Erythroblast (primary cell): ENCODE results near the gene TMEM271.

Experiments
- DNase-seq, 2 experiments: peaks; one replicate each; lab custom pipeline; 2025; lab: John Stamatoyannopoulos, UW
- GATA1 ChIP-seq: IDR thresholded peaks from 2 replicates; pipeline ENCODE4 v1.6.1; 2011; ENCODE audit warnings: low read depth, mild to moderate bottlenecking, control low read depth, low read length, moderate library complexity
- POLR2A ChIP-seq: IDR thresholded peaks from 2 replicates; pipeline ENCODE4 v1.6.1; 2011; ENCODE audit warnings: mild to moderate bottlenecking, low read length

Gene TMEM271

GRCh38 chr4:576245-576821 lies at the start of gene TMEM271:
Gene TMEM271, minus strand, starts transcription at chr4:576295. Its CDS starts 233 bp downstream, at chr4:576062.
- DNase-seq: no peak
- TF ChIP-seq GATA1: no peak
- TF ChIP-seq POLR2A: no peak

GRCh38 chr4:625631-626161 lies 49.6 kb upstream of the TMEM271 start:
- no peak for DNase-seq
- TF ChIP-seq GATA1 (no peak), POLR2A (no peak)

GRCh38 chr4:624705-625590 lies 48.9 kb upstream of the TMEM271 start, which contains the start of gene PDE6B:
Gene PDE6B, plus strand, starts transcription at chr4:625573. Its CDS starts 54 bp downstream, at chr4:625627.
- DNase-seq: no peak
- TF ChIP-seq GATA1: no peak
- TF ChIP-seq POLR2A: no peak

- DNase-seq: peak in 1 of 2 experiments; percentile 26
- TF ChIP-seq GATA1: no peak
- no peak for TF ChIP-seq POLR2A
These were observed 47.9 kb upstream of the TMEM271 start for GRCh38 chr4:623914-624566.

GRCh38 chr4:622996-623913 lies 47.2 kb upstream of the TMEM271 start:
- no peak for TF ChIP-seq POLR2A
- no peak for TF ChIP-seq GATA1
- DNase-seq: no peak

- peak; percentile 45 to 68 for DNase-seq
- TF ChIP-seq POLR2A (no peak), GATA1 (no peak)
These were observed 46.2 kb upstream of the TMEM271 start for GRCh38 chr4:622071-622995.

- TF ChIP-seq POLR2A (no peak), GATA1 (no peak)
- DNase-seq: no peak
These were observed 45.4 kb upstream of the TMEM271 start for GRCh38 chr4:621296-622070.

- DNase-seq: no peak
- TF ChIP-seq GATA1 (no peak), POLR2A (no peak)
These were observed 44.8 kb upstream of the TMEM271 start for GRCh38 chr4:620851-621261.

GRCh38 chr4:620201-620600 lies 44.1 kb upstream of the TMEM271 start:
- TF ChIP-seq POLR2A (no peak), GATA1 (no peak)
- DNase-seq: no peak

GRCh38 chr4:617644-618641 lies 41.8 kb upstream of the TMEM271 start:
- no peak for TF ChIP-seq GATA1
- TF ChIP-seq POLR2A: no peak
- no peak for DNase-seq
